GM23338 (cell line): ENCODE measurements around the gene SPECC1L. TPM values are rescaled to one million over a fixed set of nuclear protein-coding genes. Genes with fewer than 3 reads are reported as not detected.

Source experiments
- ATAC-seq: fragments of 200-7000 bp; cut with Tn5 transposase; 3 replicates; pipeline ENCODE4 v1.9.1; 2020
- DNase-seq: peaks from one replicate; pipeline ENCODE4 v3.0.0-alpha.2; 2015; ENCODE audit warnings: low spot score
- H2AFZ ChIP-seq: fragments of 200-600 bp; sonication (generic); 2 replicates; pipeline ENCODE4 v1.8.0; 2016; ENCODE audit warnings: antibody characterized with exemption, mild to moderate bottlenecking, moderate library complexity
- H3F3A ChIP-seq: fragments of 200-600 bp; sonication (generic); replicated peaks from 2 replicates; pipeline ENCODE4 v1.8.0; 2017; ENCODE audit warnings: antibody characterized with exemption, mixed run types, low read depth
- H3K27ac ChIP-seq: fragments of 200-600 bp; sonication (generic); 2 replicates; pipeline ENCODE4 v1.6.1; 2016; ENCODE audit warnings: low read depth
- H3K27me3 ChIP-seq: fragments of 200-600 bp; sonication (generic); 2 replicates; pipeline ENCODE4 v1.8.0; 2016; ENCODE audit warnings: mild to moderate bottlenecking, mixed run types, moderate library complexity; ENCODE audit not compliant: insufficient read depth
- H3K36me3 ChIP-seq: fragments of 200-600 bp; sonication (generic); 2 replicates; pipeline ENCODE4 v1.8.0; 2016; ENCODE audit warnings: mild to moderate bottlenecking; ENCODE audit not compliant: insufficient read depth
- H3K4me1 ChIP-seq: fragments of 200-600 bp; sonication (generic); 2 replicates; pipeline ENCODE4 v1.8.0; 2016; ENCODE audit warnings: mild to moderate bottlenecking, moderate library complexity; ENCODE audit not compliant: insufficient read depth
- H3K4me2 ChIP-seq: fragments of 200-600 bp; sonication (generic); 2 replicates; pipeline ENCODE4 v1.7.1; 2017; ENCODE audit warnings: mixed run types
- H3K4me3 ChIP-seq: fragments of 200-600 bp; sonication (generic); 2 replicates; pipeline ENCODE4 v1.6.1; 2016; ENCODE audit warnings: mixed run types
- H3K79me2 ChIP-seq: fragments of 200-600 bp; sonication (generic); replicated peaks from 2 replicates; pipeline ENCODE4 v1.8.0; 2017; ENCODE audit warnings: mild to moderate bottlenecking; ENCODE audit not compliant: insufficient read depth
- H3K9me2 ChIP-seq: fragments of 200-600 bp; sonication (generic); 2 replicates; pipeline ENCODE4 v1.8.0; 2017; ENCODE audit not compliant: insufficient read depth
- H4K20me1 ChIP-seq: fragments of 200-600 bp; sonication (generic); replicated peaks from 2 replicates; pipeline ENCODE4 v1.8.0; 2017; ENCODE audit warnings: mild to moderate bottlenecking; ENCODE audit not compliant: insufficient read depth
- H3K27ac Mint-ChIP-seq: 2 replicates; pipeline ENCODE4 v1.8.0; 2020; ENCODE audit warnings: inconsistent platforms, mild to moderate bottlenecking, moderate library complexity, mixed read lengths
- H3K27me3 Mint-ChIP-seq: 3 replicates; pipeline ENCODE4 v1.8.0; 2022; ENCODE audit warnings: low read depth, mild to moderate bottlenecking, moderate library complexity, mixed read lengths, inconsistent platforms; ENCODE audit not compliant: insufficient read depth, poor library complexity
- H3K36me3 Mint-ChIP-seq: 3 replicates; pipeline ENCODE4 v1.8.0; 2021; ENCODE audit warnings: low read depth, mild to moderate bottlenecking, inconsistent platforms, moderate library complexity, mixed read lengths
- H3K4me1 Mint-ChIP-seq: 3 replicates; pipeline ENCODE4 v1.8.0; 2020; ENCODE audit warnings: mild to moderate bottlenecking, inconsistent platforms, mixed read lengths
- H3K4me3 Mint-ChIP-seq: 3 replicates; pipeline ENCODE4 v1.8.0; 2021; ENCODE audit warnings: moderate library complexity, mild to moderate bottlenecking, inconsistent platforms, mixed read lengths
- H3K9me3 Mint-ChIP-seq: 3 replicates; pipeline ENCODE4 v1.8.0; 2020; ENCODE audit warnings: moderate library complexity, mild to moderate bottlenecking, inconsistent platforms, mixed read lengths
- CREB1 ChIP-seq: fragments of 250-450 bp; sonication (Bioruptor Pico); IDR thresholded peaks from 2 replicates; pipeline ENCODE4 v1.5.0; 2020; ENCODE audit warnings: low read depth, mild to moderate bottlenecking, moderate library complexity
- EZH2 ChIP-seq: fragments of 200-600 bp; sonication (generic); IDR thresholded peaks from one replicate; pipeline ENCODE4 v1.8.0; 2017; ENCODE audit warnings: antibody characterized with exemption, mild to moderate bottlenecking, low read depth; ENCODE audit not compliant: unreplicated experiment
- EZH2phosphoT487 ChIP-seq: fragments of 200-600 bp; sonication (generic); IDR thresholded peaks from one replicate; pipeline ENCODE4 v1.8.1; 2018; ENCODE audit warnings: antibody characterized with exemption; ENCODE audit not compliant: unreplicated experiment
- JUNB ChIP-seq: IDR thresholded peaks from one replicate; pipeline ENCODE4 v1.6.1; 2016; ENCODE audit warnings: antibody characterized with exemption; ENCODE audit not compliant: unreplicated experiment
- NANOG ChIP-seq: IDR thresholded peaks from 2 replicates; pipeline ENCODE4 v1.6.1; 2016; ENCODE audit warnings: antibody characterized with exemption, borderline replicate concordance
- POLR2AphosphoS5 ChIP-seq: IDR thresholded peaks from 2 replicates; pipeline ENCODE4 v1.6.1; 2016; ENCODE audit warnings: antibody characterized with exemption, low read depth
- STAT1 ChIP-seq: IDR thresholded peaks from one replicate; pipeline ENCODE4 v1.6.1; 2016; ENCODE audit warnings: antibody characterized with exemption; ENCODE audit not compliant: unreplicated experiment
- ZNF331 ChIP-seq: fragments of 250-450 bp; sonication (Bioruptor Pico); IDR thresholded peaks from 2 replicates; pipeline ENCODE4 v1.5.0; 2020; ENCODE audit warnings: low read depth, mild to moderate bottlenecking, moderate library complexity
- polyA plus RNA-seq: library from polyadenylated mRNA; unstranded; fragments of >200 nt; fragmentation: Nextera tagmentation; extraction: Ambion mirVana; gene quantifications from 2 replicates; pipeline ENCODE4 v1.2.1, GENCODE V29; 2016
- total RNA-seq: library from RNA; depleted of rRNA; stranded (reverse); fragments of >200 nt; shearing (Covaris generic); gene quantifications from 2 replicates; pipeline ENCODE4 v1.2.3, GENCODE V29; 2014
- TF ChIP-seq, protein P1 (sequence below): fragments of 250-450 bp; sonication (Bioruptor Pico); IDR thresholded peaks from 2 replicates; pipeline ENCODE4 v1.5.0; 2020; ENCODE audit warnings: mild to moderate bottlenecking, moderate library complexity

Gene SPECC1L
- total and polyA plus RNA-seq, 2 experiments from 2014 or later = 24.3 to 44.7 TPM

DNA sequence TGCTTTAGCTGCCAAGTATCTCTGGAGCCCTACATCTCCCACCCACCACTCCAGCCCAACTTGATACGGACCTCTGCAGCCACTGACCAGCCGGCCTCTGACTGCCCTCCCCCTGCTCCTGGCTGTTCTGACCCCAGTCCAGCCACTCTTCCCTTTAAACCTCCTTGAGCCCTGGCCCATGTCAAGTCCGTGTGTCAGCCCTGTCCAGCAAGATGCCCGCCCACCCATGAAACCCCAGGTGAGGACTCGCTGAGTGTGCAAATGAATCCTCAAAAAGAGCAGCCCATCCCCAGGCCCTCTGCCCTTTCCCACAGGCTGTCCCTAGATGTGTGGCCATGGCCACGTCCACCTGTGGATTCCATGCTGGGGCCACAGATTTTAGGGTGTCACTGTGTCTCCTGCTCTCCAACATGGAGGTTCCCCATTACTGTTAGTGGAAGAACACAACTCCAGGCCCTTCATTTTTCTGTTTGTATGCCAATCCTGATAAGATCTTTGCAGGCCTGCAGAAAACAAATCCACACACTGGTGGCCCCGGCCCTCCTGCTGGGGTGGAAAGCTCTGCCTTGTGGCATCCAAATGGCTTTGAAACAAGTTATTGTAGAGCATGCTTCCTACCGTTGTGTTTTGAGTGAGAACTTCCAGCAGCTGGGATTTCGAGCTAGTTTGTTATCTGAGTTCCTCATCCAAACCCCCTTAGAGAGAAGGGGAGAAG lies 134.1 kb downstream of the SPECC1L start:
- H3K4me1 Mint-ChIP-seq = peaks cover 20% of the 10 kb centered on the region
- TF ChIP-seq POLR2AphosphoS5 (no peak), NANOG (no peak), STAT1 (no peak), EZH2 (no peak), ZNF331 (CRISPR knock-in tag) (no peak), EZH2phosphoT487 (no peak), CREB1 (CRISPR knock-in tag) (no peak), JUNB (no peak)
- TF ChIP-seq, protein P1, sequence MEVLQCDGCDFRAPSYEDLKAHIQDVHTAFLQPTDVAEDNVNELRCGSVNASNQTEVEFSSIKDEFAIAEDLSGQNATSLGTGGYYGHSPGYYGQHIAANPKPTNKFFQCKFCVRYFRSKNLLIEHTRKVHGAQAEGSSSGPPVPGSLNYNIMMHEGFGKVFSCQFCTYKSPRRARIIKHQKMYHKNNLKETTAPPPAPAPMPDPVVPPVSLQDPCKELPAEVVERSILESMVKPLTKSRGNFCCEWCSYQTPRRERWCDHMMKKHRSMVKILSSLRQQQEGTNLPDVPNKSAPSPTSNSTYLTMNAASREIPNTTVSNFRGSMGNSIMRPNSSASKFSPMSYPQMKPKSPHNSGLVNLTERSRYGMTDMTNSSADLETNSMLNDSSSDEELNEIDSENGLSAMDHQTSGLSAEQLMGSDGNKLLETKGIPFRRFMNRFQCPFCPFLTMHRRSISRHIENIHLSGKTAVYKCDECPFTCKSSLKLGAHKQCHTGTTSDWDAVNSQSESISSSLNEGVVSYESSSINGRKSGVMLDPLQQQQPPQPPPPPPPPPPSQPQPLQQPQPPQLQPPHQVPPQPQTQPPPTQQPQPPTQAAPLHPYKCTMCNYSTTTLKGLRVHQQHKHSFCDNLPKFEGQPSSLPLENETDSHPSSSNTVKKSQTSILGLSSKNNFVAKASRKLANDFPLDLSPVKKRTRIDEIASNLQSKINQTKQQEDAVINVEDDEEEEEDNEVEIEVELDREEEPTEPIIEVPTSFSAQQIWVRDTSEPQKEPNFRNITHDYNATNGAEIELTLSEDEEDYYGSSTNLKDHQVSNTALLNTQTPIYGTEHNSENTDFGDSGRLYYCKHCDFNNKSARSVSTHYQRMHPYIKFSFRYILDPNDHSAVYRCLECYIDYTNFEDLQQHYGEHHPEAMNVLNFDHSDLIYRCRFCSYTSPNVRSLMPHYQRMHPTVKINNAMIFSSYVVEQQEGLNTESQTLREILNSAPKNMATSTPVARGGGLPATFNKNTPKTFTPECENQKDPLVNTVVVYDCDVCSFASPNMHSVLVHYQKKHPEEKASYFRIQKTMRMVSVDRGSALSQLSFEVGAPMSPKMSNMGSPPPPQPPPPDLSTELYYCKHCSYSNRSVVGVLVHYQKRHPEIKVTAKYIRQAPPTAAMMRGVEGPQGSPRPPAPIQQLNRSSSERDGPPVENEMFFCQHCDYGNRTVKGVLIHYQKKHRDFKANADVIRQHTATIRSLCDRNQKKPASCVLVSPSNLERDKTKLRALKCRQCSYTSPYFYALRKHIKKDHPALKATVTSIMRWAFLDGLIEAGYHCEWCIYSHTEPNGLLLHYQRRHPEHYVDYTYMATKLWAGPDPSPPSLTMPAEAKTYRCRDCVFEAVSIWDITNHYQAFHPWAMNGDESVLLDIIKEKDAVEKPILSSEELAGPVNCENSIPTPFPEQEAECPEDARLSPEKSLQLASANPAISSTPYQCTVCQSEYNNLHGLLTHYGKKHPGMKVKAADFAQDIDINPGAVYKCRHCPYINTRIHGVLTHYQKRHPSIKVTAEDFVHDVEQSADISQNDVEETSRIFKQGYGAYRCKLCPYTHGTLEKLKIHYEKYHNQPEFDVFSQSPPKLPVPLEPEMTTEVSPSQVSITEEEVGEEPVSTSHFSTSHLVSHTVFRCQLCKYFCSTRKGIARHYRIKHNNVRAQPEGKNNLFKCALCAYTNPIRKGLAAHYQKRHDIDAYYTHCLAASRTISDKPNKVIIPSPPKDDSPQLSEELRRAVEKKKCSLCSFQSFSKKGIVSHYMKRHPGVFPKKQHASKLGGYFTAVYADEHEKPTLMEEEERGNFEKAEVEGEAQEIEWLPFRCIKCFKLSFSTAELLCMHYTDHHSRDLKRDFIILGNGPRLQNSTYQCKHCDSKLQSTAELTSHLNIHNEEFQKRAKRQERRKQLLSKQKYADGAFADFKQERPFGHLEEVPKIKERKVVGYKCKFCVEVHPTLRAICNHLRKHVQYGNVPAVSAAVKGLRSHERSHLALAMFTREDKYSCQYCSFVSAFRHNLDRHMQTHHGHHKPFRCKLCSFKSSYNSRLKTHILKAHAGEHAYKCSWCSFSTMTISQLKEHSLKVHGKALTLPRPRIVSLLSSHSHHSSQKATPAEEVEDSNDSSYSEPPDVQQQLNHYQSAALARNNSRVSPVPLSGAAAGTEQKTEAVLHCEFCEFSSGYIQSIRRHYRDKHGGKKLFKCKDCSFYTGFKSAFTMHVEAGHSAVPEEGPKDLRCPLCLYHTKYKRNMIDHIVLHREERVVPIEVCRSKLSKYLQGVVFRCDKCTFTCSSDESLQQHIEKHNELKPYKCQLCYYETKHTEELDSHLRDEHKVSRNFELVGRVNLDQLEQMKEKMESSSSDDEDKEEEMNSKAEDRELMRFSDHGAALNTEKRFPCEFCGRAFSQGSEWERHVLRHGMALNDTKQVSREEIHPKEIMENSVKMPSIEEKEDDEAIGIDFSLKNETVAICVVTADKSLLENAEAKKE = no peak
- H3K9me3 Mint-ChIP-seq = no peaks in the 10 kb centered on the region
- peaks cover 18% of the 10 kb centered on the region for H3K27me3 Mint-ChIP-seq
- H3K36me3 Mint-ChIP-seq = peaks cover 24% of the 10 kb centered on the region
- DNase-seq (no peak), ATAC-seq (no peak)
- Histone ChIP-seq H2AFZ (no peak overlapping the region), H3K4me2 (no peak overlapping the region), H3K4me1 (0 out of 2 replicates have a peak, but pooled peaks cover 9% of the 10 kb centered on the region), H3K9me2 (no peaks in the 10 kb centered on the region), H3K79me2 (no peaks in the 10 kb centered on the region; the same call in 1 of the 2 replicates), H3K27ac (no peak overlapping the region), H3K4me3 (no peak overlapping the region), H3F3A (no peaks in the 10 kb centered on the region), H3K27me3 (no peaks in the 10 kb centered on the region), H4K20me1 (peaks cover 3% of the 10 kb centered on the region), H3K36me3 (no peaks in the 10 kb centered on the region)
- no peak overlapping the region for H3K27ac Mint-ChIP-seq
- no peak overlapping the region for H3K4me3 Mint-ChIP-seq
